Measurements from ENCODE around the gene C11orf58.

Gene C11orf58

DNA sequence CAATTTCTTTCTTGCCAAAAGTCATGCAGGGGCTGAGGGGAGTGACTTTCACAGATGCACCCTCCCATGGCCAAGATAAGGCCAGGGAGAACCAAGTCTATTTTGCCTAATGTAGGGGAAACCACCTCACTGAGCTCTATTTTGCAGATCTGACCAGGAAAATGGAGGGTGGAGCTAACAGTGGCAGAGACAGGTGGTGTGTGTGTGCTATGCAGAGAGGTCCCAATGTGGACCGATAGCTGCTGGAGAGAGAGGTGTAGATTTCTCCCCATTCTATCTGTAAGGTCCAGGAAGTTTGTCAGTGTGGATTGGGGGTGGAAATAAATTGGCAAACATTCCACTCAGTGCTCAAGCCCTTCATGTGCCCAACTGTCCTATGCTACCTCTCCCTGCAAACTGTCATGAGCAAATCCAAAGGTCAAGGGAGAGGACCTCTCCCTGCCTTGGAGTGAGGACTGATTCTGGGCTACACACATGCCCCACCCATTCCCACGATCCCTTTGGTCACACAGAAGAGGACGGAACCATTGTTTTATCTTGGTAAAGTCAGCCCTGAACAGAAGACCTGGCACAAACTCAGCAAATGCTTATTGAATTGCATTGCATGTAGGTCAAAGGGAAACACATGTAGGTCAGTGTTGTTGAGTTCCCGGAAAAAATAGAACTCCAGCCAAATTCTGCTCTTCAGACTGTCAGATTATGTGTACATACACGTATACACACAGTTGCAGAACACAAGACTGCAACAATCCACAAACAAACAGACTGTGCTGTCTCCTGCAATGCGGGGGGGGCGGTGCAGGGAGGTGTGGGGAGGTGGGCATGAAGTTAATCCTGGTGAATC lies 65.9 kb downstream of the C11orf58 start:
- DNase-seq (ENCODE audit: low read depth) = no peak

GRCh38 chr11:16805938-16806337 lies 67.5 kb downstream of the C11orf58 start:
- no peak for DNase-seq (ENCODE audit: low read depth)

- DNase-seq (ENCODE audit: low read depth) = no peak
Measured at GRCh38 chr11:16806791-16807190, 68.3 kb downstream of the C11orf58 start.

DNA sequence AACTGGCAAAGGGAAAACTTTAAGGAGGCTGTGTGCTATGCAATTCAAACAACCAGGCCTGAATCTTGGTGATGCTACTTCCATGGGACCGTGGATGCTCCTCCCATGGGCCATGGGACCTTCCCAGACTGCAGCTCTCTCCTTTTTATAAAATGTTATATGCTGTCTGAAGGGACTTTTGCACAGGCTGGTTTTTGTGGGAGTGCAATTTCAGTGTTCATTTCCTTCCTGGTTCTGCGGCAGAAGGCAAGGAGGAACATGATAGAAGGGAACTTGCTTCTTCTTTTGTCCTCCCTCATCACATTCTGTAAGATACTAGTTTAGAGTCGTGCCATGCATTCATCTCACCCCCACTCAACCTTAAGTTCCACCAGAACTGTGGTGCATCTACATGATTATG lies 68.9 kb downstream of the C11orf58 start:
- DNase-seq (ENCODE audit: low read depth) = no peak

Measured in activated T-helper 1 cell treated with Interleukin-2 at 50 U/mL for 16 hours (primary cell).